Measurements from ENCODE around the gene TUBB6.

- TF ChIP-seq E2F5 (CRISPR knock-in tag; IDR thresholded peaks at IDR 0.05) = no peak
- TF ChIP-seq ZNF219 (CRISPR knock-in tag; IDR thresholded peaks at IDR 0.05; ENCODE audit: borderline replicate concordance) = no peak
- TF ChIP-seq NR2C2 (CRISPR knock-in tag; IDR thresholded peaks at IDR 0.05) = no peak
- TF ChIP-seq CTCF (IDR thresholded peaks at IDR 0.05) = no peak
- TF ChIP-seq ATF3 (CRISPR knock-in tag; conservative IDR thresholded peaks at IDR 0.05) = no peak
- TF ChIP-seq TCF7 (CRISPR knock-in tag; IDR thresholded peaks at IDR 0.05; ENCODE audit: low read depth) = no peak
- no peak for TF ChIP-seq ATF6 (CRISPR knock-in tag; IDR thresholded peaks at IDR 0.05)
- TF ChIP-seq SP1 (CRISPR knock-in tag; conservative IDR thresholded peaks at IDR 0.05) = no peak
- no peak for TF ChIP-seq AFF4 (CRISPR knock-in tag; IDR thresholded peaks at IDR 0.05; ENCODE audit: borderline replicate concordance)
- no peak for TF ChIP-seq RELA (CRISPR knock-in tag; IDR thresholded peaks at IDR 0.05; ENCODE audit: borderline replicate concordance)
Observed at GRCh38 chr18:12325726-12326245, 17.7 kb downstream of the TUBB6 start.

All from WTC11 (cell line).